Pancreas (tissue), 10 donors: Measurements from ENCODE around the gene MACROD2. TPM values are rescaled to one million over a fixed set of nuclear protein-coding genes. Genes with fewer than 3 reads are reported as not detected.

Source experiments
- ATAC-seq, 4 donors: fragments of 200-7000 bp; cut with Tn5 transposase; one replicate each; pipeline versions ENCODE4 v1.8.0 to v1.9.1; 2020; ENCODE audit warnings: mild to moderate bottlenecking in 4 of 4, moderate library complexity in 4 of 4
- DNase-seq, 6 donors: peaks; one replicate each; pipeline ENCODE4 v3.0.0-alpha.2; 2020
- FAIRE-seq: peaks from 2 replicates; lab custom pipeline; 2012; peaks lifted over from hg19 to GRCh38; lab: Jason Lieb, UNC
- H3K27ac ChIP-seq, 4 donors: fragments of 200-600 bp; sonication (generic); 1 replicate in 3 of 4; 2 replicates in 1 of 4; pipeline versions ENCODE4 v1.5.0 to v1.8.0; 2020
- H3K27me3 ChIP-seq, 4 donors: fragments of 200-600 bp; one replicate each; pipeline ENCODE4 v1.8.0; 2021
- H3K36me3 ChIP-seq, 3 donors: fragments of 200-600 bp; sonication (generic) in 1 of 3; one replicate each; pipeline versions ENCODE4 v1.5.0 to v1.8.0; 2020 to 2021
- H3K4me1 ChIP-seq, 3 donors: fragments of 200-600 bp; one replicate each; pipeline ENCODE4 v1.8.0; 2021
- H3K4me3 ChIP-seq, 4 donors: fragments of 200-600 bp; sonication (generic) in 2 of 4; one replicate each; pipeline versions ENCODE4 v1.5.0 to v1.8.0; 2020 to 2021
- H3K9me3 ChIP-seq, 4 donors: fragments of 200-600 bp; one replicate each; pipeline ENCODE4 v1.8.0; 2021
- CTCF ChIP-seq, 4 donors: fragments of 200-600 bp; sonication (generic) in 3 of 4; IDR thresholded peaks; one replicate each; pipeline versions ENCODE4 v1.5.0 to v1.8.0; 2021; ENCODE audit warnings: antibody characterized with exemption in 4 of 4
- WGBS, 2 donors: extraction: QIAGEN DNeasy Blood & Tissue Kit; methylation state at CpG; one replicate each; pipeline ENCODE4 v1.1.7; 2013; 5-methylcytosine and 5-hydroxymethylcytosine counted together
- intact Hi-C, 3 donors: fragments of 100-400 bp; cut with DNase I; formaldehyde crosslinking; loops; one replicate each; pipeline versions ENCODE4 v1.11.1 to v1.14.2; 2022
- polyA plus RNA-seq, 2 donors: library from polyadenylated mRNA; stranded (reverse); fragments of 200-250 nt; gene quantifications; one replicate each; pipeline ENCODE4 v1.2.3, GENCODE V29; 2013
- total RNA-seq, 6 donors: library from RNA; stranded (reverse); fragmentation: NEBNext Ultra II Directional in 4 of 6; extraction: Animal tissue kit (Norgen Biotek cat#: 25700) in 4 of 6; gene quantifications; one replicate each; pipeline versions ENCODE4 v1.2.1 to v1.2.4, GENCODE V29; 2021 to 2023
- donor health status: healthy with polysubstance abuse.
- donor health status: DM: no; HTN: no; CAD: no; lungs with moderate emphysema.
- donor health status: DM: no; HTN: no; CAD: no.
- donor health status: control.
- donor health status: control.
- donor health status: Bipolar disorder and iron deficiency.
- donor health status: DM: yes; HTN: yes; CAD: no.
- donor health status: DM: no; HTN: no; CAD: no.
- donor health status: DM: no; HTN: no; CAD: no.
- donor health status: DM: yes; HTN: yes; CAD: no.

The MACROD2 gene
- total and polyA plus RNA-seq, 8 donors: 1.7 to 4.9 (median 2.7) TPM

DNA sequence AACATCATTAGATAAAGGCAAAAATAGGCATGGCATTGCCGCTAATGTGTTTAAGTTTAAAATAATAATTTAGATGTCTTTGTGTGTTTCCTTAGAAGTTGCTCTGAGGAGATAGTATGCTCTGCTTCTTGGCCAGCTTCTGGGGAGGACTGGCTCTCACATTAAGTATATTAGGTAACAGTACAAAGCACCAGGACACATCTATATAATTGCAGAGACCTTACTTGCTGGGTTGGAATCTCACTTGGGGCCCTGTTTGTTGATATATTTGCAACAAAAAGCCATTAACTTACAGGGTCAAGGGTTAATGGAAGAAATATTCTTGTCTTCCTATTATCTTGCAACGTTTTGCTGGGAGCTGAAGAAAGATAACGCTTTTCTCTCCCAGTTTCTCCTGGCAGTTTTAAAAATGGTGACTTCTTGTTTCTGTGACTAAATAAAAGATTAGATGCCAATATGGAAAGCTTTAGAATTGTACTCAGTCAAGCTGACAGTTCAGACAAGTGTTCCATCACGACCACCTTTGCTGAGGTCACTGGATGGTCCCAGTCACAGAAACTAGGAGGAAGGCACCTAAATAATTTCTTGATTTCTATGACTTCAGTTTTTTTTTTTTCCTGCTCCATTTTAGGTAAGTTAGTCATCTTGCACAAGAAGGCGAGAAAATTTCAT is 804.4 kb downstream of the MACROD2 start:
- Histone ChIP-seq H3K4me3 (no peak overlapping the region), H3K27ac (no peak overlapping the region), H3K4me1 (no peaks in the 10 kb centered on the region), H3K9me3 (no peaks in the 10 kb centered on the region), H3K27me3 (no peaks in the 10 kb centered on the region), H3K36me3 (no peaks in the 10 kb centered on the region)
- intact Hi-C loops: no loop called here
- no peak for FAIRE-seq
- ATAC-seq: no peak
- no peak for TF ChIP-seq CTCF (IDR thresholded peaks at IDR 0.05)
- WGBS, 2 donors: 71 to 74% methylated on average over 5 of the region's 5 CpGs
- no peak for DNase-seq

DNA sequence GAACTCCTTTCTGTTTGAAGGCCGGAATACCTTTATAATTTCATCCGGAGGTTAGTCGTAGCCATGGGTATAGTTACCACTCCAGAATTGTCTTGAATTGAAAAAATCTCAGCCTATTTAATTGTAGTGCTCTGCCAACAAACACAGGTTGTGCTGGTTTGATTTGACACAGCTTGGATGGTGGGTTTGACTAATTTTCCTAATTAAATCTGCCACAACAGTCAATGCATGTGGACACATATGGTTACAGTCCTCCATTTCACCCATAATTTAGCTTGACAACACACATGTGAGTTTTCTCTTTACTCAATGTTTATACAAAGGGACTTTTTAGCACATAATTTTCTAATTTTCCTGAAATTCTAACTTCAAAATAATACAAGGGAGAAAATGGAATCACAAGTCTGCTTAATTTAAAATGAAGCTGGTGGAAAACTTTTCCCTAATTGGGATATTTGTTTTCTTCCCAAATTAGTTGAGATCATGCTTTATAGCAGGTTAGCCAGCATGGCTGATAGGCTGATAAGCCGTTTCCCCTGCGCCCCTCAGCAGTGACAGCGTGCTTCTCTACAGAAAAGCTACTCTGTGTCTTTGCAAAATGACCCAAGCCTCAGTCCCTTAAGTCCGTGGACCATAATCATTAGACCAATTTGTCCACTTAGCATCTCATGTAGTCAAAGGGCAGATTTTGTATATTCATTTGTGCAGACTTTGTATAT is 805.5 kb downstream of the MACROD2 start:
- 77 to 83% methylated on average over 7 of the region's 7 CpGs for WGBS, 2 donors
- H3K36me3 ChIP-seq: no peaks in the 10 kb centered on the region
- H3K4me3 ChIP-seq: no peak overlapping the region
- ATAC-seq (no peak), FAIRE-seq (no peak), DNase-seq (no peak)
- intact Hi-C loops: no loop called here
- H3K9me3 ChIP-seq: no peaks in the 10 kb centered on the region
- no peak for TF ChIP-seq CTCF (IDR thresholded peaks at IDR 0.05)
- no peaks in the 10 kb centered on the region for H3K4me1 ChIP-seq
- H3K27me3 ChIP-seq: no peaks in the 10 kb centered on the region
- no peak overlapping the region for H3K27ac ChIP-seq

GRCh38 chr20:14801591-14802325 is 806.4 kb downstream of the MACROD2 start:
- no peak for FAIRE-seq
- Histone ChIP-seq H3K27me3 (no peaks in the 10 kb centered on the region), H3K36me3 (no peaks in the 10 kb centered on the region), H3K27ac (no peak overlapping the region), H3K4me1 (no peaks in the 10 kb centered on the region), H3K4me3 (no peak overlapping the region), H3K9me3 (no peaks in the 10 kb centered on the region)
- WGBS, 2 donors: 92% methylated on average over 5 of the region's 5 CpGs
- TF ChIP-seq CTCF (IDR thresholded peaks at IDR 0.05): no peak
- no peak for ATAC-seq
- intact Hi-C loops: no loop called here
- no peak for DNase-seq

DNA sequence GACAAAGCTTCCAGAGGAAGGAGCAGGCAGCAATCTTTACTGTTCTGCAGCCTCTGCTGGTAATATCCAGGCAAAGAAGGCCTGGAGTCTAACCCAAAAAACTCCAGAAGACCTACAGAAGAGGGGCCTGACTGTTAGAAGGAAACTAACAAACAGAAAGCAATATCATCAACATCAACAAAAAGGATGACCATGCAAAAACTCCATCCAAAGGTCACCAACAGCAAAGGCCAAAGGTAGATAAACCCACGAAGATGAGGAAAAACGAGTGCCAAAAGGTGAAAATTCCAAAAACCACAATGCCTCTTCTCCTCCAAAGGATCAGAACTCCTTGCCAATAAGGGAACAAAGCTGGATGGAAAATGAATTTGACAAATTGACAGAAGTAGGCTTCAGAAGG is 811.9 kb downstream of the MACROD2 start:
- ATAC-seq: no peak
- Histone ChIP-seq H3K4me3 (no peak overlapping the region), H3K27me3 (no peaks in the 10 kb centered on the region), H3K27ac (no peak overlapping the region), H3K36me3 (no peaks in the 10 kb centered on the region), H3K4me1 (no peaks in the 10 kb centered on the region), H3K9me3 (no peaks in the 10 kb centered on the region)
- TF ChIP-seq CTCF (IDR thresholded peaks at IDR 0.05): no peak
- DNase-seq: no peak
- 69 to 79% methylated on average over 2 of the region's 2 CpGs for WGBS, 2 donors
- intact Hi-C loops: no loop called here
- no peak for FAIRE-seq
